ENCODE measurements around the gene KCTD5. TPM values are rescaled to one million over a fixed set of nuclear protein-coding genes. Genes with fewer than 3 reads are reported as not detected.

Gene KCTD5
- total and polyA plus RNA-seq, 9 of the 15 experiments (the other 6 are each of a cell fraction or from before 2014, with no cell fraction given): 0.73 to 58.3 (median 32.3) TPM

DNA sequence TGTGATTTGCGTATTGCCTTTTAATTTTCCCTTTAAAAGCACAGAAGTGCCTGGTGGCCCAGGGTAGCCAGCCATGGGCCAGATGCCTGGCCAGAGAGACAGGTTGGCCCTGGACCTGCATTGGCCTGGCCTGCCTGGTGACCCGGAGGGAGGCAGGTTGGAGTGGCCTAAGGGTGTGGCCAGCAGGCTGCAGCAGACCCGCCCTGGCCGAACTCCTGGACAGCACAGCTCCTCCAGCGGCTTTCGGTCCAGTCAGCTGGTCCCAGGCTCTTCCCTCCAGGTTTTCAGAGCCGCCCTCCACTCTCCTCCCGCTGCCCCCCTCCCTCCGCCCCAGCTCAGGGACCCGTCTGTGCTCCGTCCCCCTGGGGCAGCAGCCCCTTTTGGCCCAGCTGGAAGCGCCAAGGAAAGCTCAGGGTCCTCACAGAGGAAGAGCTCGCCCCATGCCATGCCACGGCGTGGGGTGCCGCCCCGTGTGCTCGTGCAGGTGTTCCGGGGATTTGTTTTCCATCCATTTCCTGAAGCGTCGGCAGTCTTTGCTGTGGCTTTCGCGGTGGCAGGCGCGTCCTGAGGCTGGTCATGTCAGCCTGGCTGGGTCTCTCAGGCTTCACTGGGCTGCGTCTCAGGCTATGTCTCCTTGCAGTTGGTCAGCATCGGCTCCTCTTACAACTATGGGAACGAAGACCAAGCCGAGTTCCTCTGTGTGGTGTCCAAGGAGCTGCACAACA, 19.6 kb downstream of the KCTD5 start:
- Histone ChIP-seq H3K4me3 (no peak overlapping the region), H3K9ac (ENCODE audit: insufficient read depth in 1 of 2, low read depth in 2 of 2, low read length in 2 of 2) (no peak overlapping the region; a peak in 1 of 4 replicates), H3K4me2 (ENCODE audit: insufficient read depth, low read length) (no peak overlapping the region), H3K9me1 (ENCODE audit: control insufficient read depth, insufficient read depth, low read length) (peaks cover 2% of the 10 kb centered on the region), H4K20me1 (replicated peaks; ENCODE audit: control insufficient read depth, insufficient read depth, low read length) (no peaks in the 10 kb centered on the region; the same call in 1 of the 2 replicates), H3K36me3 (ENCODE audit: control insufficient read depth, insufficient read depth, low read length) (peaks cover 80% of the 10 kb centered on the region; the same call in 2 of the 3 replicates), H3K27ac (ENCODE audit: extremely low read depth, low read depth, low read length) (no peak overlapping the region), H3K27me3 (ENCODE audit: control insufficient read depth in 2 of 2, insufficient read depth in 2 of 2, low read length in 2 of 2) (no peaks in the 10 kb centered on the region), H3K4me1 (replicated peaks in 1 of 2; ENCODE audit: control insufficient read depth in 2 of 2, insufficient read depth in 2 of 2, low read length in 2 of 2) (peaks cover 0 to 33% of the 10 kb centered on the region in 2 experiments; a peak in 1 of 5 replicates), H3K9me3 (replicated peaks; ENCODE audit: control insufficient read depth, insufficient read depth, low read depth, low read length) (no peaks in the 10 kb centered on the region), H3K79me2 (ENCODE audit: control insufficient read depth, insufficient read depth, low read length) (no peaks in the 10 kb centered on the region), H2AFZ (ENCODE audit: low read depth, low read length) (no peak overlapping the region)
- DNase-seq (ENCODE audit: extremely low read depth in 1 of 4, low spot score in 3 of 4) (no peak), ATAC-seq (no peak), FAIRE-seq (no peak)
- CTCF ChIA-PET (ENCODE audit: low intra/inter-chr PET ratio): no interaction called here
- intact Hi-C loops (cut with micrococcal nuclease) (no loop called here), in situ Hi-C loops (cut with MboI) (no loop called here)
- BruUV-seq (replicated peaks): no TSS peak
- 92% methylated on average over 18 of the region's 29 CpGs for WGBS (ENCODE audit: insufficient coverage, low coverage, missing lambda C conversion rate)
- POLR2A ChIA-PET: interaction anchor here (1.5 kb wide), 1 partner anchor 20 kb away, joined by 4 read pairs; the partner anchor contains the start of gene KCTD5
- no peak for TF ChIP-seq ZNF79 (CRISPR knock-in tag; IDR thresholded peaks at IDR 0.05; ENCODE audit: low read depth)
- TF ChIP-seq HSF4 (CRISPR knock-in tag; IDR thresholded peaks at IDR 0.05; ENCODE audit: borderline replicate concordance): no peak
- no peak for TF ChIP-seq MIER1 (IDR thresholded peaks at IDR 0.05; ENCODE audit: low read depth)
- TF ChIP-seq GABPB1 (CRISPR knock-in tag; IDR thresholded peaks at IDR 0.05): no peak
- TF ChIP-seq CEBPG (CRISPR knock-in tag; IDR thresholded peaks at IDR 0.05): no peak
- TF ChIP-seq CEBPG (tag; conservative IDR thresholded peaks at IDR 0.05 in 1 of 2, IDR thresholded peaks at IDR 0.05 in 1 of 2): no peak
- TF ChIP-seq, protein P1, sequence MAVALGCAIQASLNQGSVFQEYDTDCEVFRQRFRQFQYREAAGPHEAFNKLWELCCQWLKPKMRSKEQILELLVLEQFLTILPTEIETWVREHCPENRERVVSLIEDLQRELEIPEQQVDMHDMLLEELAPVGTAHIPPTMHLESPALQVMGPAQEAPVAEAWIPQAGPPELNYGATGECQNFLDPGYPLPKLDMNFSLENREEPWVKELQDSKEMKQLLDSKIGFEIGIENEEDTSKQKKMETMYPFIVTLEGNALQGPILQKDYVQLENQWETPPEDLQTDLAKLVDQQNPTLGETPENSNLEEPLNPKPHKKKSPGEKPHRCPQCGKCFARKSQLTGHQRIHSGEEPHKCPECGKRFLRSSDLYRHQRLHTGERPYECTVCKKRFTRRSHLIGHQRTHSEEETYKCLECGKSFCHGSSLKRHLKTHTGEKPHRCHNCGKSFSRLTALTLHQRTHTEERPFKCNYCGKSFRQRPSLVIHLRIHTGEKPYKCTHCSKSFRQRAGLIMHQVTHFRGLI (CRISPR knock-in tag; IDR thresholded peaks at IDR 0.05): no peak
